Testis (tissue), 2 donors: ENCODE measurements around the gene NKRF.

Experiments
- POLR2A ChIP-seq: fragments of 450-650 bp; IDR thresholded peaks from one replicate; pipeline ENCODE4 v1.6.1; 2017; ENCODE audit warnings: antibody characterized with exemption, mild to moderate bottlenecking, moderate library complexity
- TF ChIP-seq, protein P1 (sequence below), 3 experiments: fragments of 450-650 bp in 2 of 3; fragments of 200-600 bp in 1 of 3; sonication (generic) in 1 of 3; IDR thresholded peaks; one replicate each; pipeline ENCODE4 v1.5.1; 2016 to 2019; ENCODE audit warnings: antibody characterized with exemption in 3 of 3, mild to moderate bottlenecking in 2 of 3, moderate library complexity in 1 of 3

DNA sequence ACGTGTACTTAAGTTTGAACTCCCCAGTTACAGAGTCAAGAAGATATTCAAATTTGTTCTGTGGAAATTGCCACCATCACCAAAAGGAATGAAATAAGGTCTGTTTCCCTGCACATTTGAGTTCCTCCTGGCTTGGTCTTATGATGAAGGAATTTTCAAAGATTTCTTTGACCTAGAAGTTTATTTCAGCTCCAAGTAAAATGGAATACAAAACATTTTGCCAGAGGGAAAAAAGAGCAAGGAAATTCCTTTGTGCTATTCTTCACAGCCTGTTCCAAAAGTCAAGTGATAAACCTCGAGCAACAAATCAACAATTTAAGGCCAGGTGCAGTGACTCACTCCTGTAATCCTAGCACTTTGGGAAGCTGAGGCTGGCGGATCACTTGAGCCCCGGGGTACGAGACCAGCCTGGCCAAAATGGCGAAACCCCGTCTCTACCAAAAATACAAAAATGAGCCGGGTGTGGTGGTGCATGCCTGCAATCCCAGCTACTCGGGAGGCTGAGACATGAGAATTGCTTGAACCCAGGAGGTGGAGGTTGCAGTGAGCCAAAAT, 3.4 kb downstream of the NKRF start:
- TF ChIP-seq, protein P1, sequence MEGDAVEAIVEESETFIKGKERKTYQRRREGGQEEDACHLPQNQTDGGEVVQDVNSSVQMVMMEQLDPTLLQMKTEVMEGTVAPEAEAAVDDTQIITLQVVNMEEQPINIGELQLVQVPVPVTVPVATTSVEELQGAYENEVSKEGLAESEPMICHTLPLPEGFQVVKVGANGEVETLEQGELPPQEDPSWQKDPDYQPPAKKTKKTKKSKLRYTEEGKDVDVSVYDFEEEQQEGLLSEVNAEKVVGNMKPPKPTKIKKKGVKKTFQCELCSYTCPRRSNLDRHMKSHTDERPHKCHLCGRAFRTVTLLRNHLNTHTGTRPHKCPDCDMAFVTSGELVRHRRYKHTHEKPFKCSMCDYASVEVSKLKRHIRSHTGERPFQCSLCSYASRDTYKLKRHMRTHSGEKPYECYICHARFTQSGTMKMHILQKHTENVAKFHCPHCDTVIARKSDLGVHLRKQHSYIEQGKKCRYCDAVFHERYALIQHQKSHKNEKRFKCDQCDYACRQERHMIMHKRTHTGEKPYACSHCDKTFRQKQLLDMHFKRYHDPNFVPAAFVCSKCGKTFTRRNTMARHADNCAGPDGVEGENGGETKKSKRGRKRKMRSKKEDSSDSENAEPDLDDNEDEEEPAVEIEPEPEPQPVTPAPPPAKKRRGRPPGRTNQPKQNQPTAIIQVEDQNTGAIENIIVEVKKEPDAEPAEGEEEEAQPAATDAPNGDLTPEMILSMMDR (IDR thresholded peaks at IDR 0.05), result no peak
- no peak for TF ChIP-seq POLR2A
